GM15510 (cell line): ENCODE data around the gene LMNA.

Source experiments
- POLR2A ChIP-seq: IDR thresholded peaks from 3 replicates; pipeline ENCODE4 v1.6.1; 2011; ENCODE audit warnings: borderline replicate concordance; ENCODE audit not compliant: insufficient read length; ENCODE audit errors: extremely low read depth

LMNA gene

DNA sequence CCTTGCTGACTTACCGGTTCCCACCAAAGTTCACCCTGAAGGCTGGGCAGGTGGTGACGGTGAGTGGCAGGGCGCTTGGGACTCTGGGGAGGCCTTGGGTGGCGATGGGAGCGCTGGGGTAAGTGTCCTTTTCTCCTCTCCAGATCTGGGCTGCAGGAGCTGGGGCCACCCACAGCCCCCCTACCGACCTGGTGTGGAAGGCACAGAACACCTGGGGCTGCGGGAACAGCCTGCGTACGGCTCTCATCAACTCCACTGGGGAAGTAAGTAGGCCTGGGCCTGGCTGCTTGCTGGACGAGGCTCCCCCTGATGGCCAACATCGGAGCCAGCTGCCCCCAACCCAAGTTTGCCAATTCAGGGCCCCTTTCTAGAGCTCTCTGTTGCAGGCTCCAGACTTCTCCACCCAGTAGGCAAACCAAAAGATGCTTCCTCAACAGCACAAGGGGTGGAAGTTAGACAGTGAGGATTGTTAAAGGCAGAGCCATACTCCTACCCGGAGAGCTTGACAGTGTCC is 22.5 kb downstream of the LMNA start:
- TF ChIP-seq POLR2A, result no peak

DNA sequence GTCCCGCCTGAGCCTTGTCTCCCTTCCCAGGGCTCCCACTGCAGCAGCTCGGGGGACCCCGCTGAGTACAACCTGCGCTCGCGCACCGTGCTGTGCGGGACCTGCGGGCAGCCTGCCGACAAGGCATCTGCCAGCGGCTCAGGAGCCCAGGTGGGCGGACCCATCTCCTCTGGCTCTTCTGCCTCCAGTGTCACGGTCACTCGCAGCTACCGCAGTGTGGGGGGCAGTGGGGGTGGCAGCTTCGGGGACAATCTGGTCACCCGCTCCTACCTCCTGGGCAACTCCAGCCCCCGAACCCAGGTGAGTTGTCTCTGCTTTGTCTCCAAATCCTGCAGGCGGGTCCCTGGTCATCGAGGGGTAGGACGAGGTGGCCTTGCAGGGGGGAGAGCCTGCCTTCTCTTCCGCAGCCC is 24.0 kb downstream of the LMNA start:
- no peak for TF ChIP-seq POLR2A

DNA sequence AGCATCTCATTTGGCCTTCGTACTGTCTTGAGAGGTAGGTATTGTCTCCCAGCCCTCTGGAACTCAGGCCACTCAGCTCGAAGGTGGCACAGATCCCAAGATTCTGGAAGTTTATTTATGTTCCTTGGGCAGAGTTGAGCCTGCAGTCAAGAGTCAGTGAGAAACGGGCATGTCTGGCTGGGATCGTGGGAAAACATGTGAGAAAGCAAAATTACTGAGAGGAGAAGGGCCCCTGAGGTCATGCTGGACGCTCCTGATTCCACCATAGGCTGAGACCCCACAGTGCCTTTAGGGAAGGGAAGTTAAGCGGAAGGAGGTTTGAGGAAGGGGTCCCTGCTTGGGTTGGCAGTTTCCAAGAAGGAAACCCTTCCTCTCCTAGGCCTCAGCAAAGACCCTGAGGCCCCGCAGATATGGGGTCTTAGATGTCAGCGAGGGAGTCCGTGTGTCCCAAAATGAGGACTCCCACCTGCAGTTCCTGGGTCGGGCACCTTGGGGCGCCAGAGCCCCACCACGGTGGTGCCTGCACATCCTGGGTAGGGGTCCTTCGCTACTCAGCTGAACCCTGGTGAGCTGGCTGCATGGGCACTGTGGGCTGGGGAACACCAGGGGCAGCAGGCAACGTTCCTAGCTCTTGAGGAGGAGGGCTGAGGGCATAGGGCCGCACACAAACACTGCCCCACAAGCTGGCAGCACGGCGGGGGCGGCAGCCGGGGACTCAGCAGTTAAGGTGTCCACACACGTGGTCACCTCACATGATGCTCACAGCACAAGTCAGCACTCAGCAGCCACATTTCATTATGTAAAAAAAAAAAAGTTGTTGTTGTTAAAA is 26.6 kb downstream of the LMNA start:
- no peak for TF ChIP-seq POLR2A

DNA sequence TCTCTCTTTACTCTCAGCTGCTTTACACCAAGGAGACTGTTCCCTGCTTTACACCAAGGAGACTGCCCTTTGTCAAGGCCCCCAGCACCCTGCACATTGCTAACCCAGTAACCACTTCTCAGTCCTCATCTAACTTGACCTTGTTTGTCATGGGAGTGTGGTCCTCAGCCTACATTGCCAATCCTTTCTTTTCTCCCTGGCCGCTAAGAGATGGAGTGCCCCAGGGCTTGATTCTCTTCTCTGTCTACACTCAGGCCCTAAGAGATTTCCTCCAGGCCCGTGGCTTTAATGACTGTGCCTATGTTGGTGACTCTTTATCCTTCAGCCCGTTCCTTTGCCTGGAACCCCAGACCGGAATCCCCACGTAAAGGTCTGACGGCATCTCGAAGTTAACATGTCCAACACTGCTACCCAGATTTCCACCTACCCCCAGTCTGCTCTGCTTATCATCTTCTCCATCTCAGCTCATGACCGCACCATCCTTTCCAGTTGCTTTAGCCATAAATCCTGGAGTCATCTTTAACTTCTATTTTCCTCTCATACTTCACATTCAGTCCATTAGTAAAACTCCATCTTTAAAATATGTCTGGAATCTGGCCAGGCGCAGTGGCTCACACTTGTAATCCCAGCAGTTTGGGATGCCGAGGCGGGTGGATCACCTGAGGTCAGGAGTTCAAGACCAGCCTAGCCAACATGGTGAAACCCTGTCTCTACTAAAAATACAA is 29.4 kb downstream of the LMNA start:
- no peak for TF ChIP-seq POLR2A

DNA sequence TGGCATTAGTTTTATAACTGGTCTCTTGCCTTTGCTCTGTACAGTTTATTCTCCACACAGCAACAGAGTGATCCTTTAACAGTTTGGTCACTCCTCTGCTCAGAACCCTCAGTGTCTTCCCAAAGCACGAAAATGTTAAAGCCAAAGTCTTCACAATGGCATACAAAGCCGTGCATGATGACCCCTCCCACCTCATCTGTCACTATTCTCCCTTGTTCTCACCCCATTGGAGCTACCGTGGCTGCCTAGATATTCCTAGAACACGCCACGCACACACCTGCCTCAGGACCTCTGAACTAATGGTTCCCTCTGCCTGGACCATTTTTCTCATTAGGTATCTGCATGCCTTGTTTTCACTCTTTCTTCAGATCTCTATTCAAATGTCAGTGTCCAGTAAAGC is 30.2 kb downstream of the LMNA start:
- no peak for TF ChIP-seq POLR2A

DNA sequence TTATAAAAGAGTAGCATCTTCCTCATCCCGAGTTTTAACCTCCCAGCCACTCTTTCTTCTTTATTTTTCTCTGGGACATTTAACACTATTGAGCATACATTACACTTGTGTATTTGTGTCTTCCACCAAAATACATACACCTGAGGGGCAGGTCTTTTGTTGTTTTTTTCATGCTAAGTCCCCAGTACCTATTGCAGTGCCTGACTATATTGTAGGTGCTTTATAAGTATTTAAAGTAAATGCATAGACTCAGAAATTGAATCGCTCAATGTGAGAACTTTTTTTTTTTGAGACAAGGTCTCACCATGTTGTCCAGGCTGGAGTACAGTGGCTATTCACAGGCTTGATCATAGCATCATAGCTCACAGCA is 31.1 kb downstream of the LMNA start:
- no peak for TF ChIP-seq POLR2A

DNA sequence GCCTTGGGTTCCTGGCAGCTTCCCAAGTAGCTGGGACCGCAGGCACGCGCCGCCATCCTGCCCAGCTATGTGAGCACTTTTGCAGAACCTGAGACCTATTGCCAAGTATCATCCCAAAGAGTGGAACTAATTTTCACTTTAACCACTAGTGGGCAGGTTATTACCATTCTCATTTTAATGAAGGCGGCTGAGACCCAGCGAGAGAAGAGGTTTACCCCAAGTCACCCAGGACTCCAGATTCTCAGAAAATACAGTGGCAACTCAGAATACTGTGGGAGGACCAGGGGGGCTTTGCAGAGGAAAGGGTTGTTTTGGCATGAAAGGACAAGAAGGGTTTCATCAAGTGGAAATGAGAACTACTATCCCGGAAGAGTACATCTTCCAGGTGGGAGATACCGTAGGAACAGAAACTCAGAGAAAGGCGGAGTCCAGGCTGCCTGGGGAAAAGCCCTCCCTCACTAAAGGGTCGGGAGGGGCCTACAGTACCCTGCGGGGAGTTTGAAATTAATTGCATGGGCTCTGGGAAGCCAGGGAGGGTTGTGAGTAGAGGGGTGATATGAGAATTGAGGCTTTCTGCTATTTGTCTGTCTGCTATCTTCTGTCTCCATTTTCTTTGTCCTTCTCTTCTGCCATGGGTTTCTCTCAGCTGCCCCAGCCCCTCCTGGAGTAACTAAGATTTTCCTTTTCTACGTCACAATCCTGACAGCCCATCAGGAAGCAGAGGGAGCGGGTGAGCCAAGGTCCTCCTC is 31.7 kb downstream of the LMNA start:
- TF ChIP-seq POLR2A, result no peak

DNA sequence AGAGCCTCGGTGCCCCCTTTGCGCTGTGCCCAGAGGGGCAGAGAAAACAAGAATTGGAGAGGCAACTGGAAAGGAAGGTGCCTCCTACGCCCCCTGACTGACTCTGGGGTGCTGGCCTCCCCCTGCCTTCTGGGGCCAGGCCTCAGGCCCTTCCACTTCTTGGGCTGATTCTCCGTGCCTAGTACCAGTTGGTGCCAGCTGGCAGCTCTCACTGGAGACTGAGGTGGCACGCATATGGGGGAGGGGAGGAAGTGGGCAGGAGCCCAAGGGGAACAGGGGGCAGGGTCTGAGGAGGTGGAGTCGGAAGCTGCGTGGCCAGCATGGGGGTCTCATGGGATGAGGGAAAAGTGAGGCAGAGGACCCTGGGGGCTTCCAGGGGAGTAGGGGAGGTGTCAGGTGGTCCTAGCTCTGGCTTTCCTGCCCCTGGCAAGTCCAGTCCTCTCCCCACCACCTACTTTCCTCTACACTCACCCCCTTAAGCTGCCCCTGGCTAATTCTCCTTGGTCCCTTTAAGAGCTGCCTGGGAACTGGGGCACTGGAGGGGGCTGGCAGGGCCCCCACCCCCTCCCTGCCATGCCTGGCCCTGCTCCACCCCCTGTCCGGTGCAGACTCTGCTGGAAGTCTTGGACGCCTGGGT is 32.4 kb downstream of the LMNA start:
- no peak for TF ChIP-seq POLR2A

DNA sequence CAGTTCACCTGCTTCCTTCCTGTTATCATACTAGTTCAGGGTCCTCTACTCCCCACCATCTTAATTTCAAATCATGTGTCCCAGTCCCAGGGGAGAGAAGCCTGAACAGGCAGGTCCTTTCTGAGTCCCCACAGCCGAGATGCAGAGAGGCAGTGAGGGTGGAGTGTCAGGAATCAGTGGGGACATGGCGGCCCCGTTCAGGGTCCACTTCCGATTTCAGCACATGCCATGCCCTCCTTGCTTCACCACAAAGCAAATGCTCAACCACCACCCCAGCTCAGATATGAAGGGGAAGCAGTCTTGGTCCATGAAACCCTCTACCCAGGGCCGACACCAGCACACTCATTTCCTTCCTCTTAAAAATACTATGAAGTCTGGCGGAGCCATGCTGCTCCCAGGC is 33.7 kb downstream of the LMNA start:
- TF ChIP-seq POLR2A, result peak; percentile 38

DNA sequence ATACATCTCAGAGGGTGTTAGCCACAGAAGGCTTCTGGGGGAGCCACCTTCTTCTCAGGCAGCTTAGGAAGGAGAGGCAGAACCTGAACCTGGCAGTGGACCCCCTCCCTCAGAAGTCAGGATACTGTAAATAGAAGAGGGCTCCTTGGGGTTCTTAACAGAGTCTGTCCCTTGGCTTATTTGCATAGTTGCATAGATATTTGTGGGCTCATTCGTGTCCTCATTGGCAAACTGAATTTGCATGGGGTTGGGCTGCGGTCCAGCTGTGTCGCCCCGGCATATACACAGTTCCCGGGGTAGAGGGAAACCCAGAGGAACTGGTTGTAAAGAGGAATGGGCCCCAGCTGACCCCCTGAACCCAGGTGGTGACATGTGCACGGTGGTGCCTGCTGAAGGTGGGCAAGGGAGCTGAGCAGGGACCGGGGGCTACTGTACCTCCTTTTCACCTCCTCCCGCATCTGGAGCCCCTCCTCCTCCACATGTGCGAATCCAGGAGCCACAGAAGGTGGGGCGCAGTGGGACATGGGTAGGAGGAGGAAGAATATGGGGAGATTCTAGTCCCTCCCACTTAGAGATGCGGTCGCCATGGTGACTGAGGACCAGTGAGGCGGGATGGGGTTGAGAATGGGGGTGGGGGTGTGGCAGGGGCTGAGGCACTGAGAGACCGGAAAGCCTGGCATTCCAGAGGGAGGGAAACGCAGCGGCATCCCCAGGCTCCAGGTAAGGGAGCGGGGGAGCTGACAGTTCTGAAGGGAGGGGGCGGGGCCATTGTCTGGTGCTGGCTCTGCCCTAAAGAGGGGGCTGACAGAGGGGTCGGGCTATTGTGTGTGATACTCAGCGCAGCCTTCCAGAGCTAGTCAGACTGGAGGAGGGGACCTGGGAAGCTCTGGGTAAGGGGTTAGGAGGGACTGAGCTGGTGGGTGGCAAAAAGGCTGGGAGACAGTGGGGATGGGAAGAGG is 35.1 kb downstream of the LMNA start:
- peak; percentile 68 for TF ChIP-seq POLR2A

DNA sequence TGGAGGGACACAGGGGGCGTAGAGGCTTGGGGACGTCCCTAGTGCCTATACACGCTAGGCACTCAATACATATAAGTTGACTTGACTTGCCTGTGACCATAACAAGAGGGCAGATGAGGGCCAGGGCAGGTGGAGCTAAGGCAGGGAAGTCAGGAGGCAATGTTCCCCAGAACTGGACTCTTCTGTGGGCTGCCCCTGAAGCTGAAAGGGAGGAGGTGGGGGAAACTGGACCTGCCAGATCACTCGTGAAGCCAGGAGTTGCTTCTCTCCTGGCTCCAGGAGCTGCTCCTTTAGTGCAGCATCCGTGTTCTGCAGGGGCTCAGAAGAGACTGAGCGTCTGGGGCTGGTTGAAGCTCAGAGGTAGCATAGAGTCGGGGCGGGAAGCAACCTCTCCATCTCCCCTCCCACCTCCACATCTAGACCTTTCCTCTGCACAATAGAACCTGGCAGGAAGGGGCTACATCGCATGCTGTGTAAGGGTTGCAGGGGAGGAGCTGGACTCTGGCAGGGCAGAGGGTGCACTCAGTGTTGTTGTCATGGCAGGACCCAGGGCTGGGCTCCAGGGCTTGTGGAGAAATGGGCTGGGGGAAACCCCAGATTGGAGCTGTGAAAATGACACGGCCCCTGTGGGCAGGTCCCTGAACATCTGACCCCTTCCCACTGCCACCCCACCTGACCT is 36.0 kb downstream of the LMNA start:
- no peak for TF ChIP-seq POLR2A

DNA sequence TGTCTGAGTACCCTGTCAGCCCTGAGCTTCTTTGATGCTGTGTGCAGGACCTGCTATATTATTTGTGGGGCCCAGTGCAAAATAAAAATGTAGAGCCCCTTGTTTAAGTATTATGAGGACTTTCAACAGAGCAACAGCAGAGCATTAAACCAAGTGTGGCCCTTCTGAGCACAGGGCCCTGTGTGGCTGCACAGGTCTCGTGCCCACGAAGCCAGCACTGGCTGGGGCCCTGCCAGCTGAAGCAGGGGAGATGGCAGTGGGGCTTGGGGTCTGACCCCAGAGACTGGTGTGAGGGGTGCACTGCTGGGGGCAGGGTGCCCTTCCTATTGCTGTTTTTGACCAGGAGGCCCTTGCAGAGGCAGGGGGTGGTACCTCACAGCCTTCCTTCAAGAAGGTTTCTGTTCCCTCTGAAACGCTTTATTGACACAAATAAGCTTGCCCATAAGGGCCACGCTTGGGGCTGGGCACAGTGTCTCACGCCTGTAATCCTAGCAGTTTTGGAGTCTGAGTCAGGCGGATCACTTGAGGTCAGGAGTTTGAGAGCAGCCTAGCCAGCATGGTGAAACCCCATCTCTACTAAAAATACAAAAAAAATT is 36.7 kb downstream of the LMNA start:
- peak; percentile 23 for TF ChIP-seq POLR2A

DNA sequence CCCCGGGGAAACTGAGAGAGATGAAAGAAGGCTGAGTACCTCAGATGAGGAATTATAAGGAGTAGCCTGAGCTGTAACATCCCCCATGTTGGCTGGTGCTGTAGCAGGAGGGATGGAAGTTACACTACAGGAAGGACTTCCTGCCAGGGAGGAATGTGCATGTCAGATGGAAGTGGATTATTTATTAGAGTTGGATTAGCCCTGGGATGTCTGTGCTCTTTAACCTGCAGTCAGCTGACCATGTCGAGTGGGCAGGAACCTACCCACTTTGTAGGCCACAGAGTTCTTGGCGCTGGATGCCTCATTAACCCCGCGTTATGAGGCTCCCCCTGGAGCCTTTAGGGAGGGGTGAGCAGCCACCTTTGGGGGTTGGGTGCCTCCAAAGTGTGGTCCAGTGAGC is 38.1 kb downstream of the LMNA start:
- TF ChIP-seq POLR2A, result no peak
